ENCODE results near the gene DGKZ.

Gene DGKZ

DNA sequence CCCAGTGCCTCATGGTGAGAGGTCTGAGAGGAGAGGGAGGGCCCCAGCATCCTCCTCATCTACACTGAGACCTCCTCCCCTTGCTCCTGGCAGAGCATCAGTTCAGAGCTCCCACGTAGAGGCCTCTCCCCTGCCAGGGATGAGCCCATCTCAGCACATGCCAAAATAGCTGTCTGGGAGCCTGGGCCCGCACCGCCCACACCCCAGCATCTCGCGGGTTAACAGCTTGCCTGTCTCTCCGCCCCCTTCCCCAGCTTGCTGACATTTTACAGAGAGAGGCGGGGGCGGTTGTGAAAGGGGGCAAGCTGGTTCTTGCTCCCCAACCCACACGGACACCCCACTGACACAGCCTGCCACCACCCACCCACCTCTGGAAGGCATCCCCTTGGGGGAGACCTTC, 6.4 kb downstream of the DGKZ start:
- Histone ChIP-seq H3K9me3 (no peaks in the 10 kb centered on the region), H3K27ac (no peak overlapping the region), H3K4me3 (no peak overlapping the region), H3K27me3 (no peaks in the 10 kb centered on the region), H3K4me1 (peaks cover 0 to 35% (median 10%) of the 10 kb centered on the region in 4 donors), H3K36me3 (peaks cover 0 to 6% (median 0%) of the 10 kb centered on the region in 3 donors)
- no peak for DNase-seq
- TF ChIP-seq CTCF (IDR thresholded peaks at IDR 0.05), result no peak
- intact Hi-C loops (cut with DNase I; ENCODE audit: low total_unique reads), result no loop called here

DNA sequence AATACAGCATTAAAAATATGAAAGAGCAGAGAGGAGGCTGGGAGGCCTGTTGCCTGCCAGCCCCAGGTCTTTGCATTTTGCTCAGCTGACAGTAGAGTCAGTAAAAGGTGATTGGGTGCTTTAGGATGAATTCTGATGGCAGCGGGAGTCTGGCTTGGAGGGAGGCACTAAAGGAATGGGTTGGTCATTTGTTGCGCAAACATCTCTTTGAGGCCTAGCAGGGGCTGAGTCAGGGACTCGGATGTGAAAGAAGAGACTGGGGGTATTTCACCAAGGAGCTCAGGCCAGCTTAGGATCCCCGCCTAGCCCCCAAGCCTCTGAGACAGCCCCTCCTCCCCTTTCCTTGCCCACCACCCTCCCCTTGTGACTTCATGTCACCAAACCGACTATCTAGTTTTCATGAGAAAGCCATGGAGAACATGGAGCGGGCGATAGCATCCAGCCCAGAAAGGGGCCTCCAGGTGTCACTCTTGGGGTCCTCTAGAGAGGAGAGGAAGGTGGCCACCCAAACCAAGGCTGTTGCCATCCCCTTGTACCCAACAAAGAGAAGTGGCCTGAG, 9.7 kb downstream of the DGKZ start:
- Histone ChIP-seq H3K4me1 (peaks cover 5 to 25% (median 18%) of the 10 kb centered on the region in 4 donors), H3K36me3 (peaks cover 0 to 6% (median 0%) of the 10 kb centered on the region in 3 donors), H3K27ac (no peak overlapping the region), H3K4me3 (no peak overlapping the region), H3K27me3 (no peaks in the 10 kb centered on the region), H3K9me3 (no peaks in the 10 kb centered on the region)
- TF ChIP-seq CTCF (IDR thresholded peaks at IDR 0.05), result no peak
- no peak for DNase-seq
- intact Hi-C loops (cut with DNase I; ENCODE audit: low total_unique reads), result no loop called here

- peaks cover 0 to 6% (median 0%) of the 10 kb centered on the region in 3 donors for H3K36me3 ChIP-seq
- peaks cover 5 to 25% (median 21%) of the 10 kb centered on the region in 4 donors for H3K4me1 ChIP-seq
- TF ChIP-seq CTCF (IDR thresholded peaks at IDR 0.05), result no peak
- DNase-seq, result no peak
- H3K27me3 ChIP-seq, result no peaks in the 10 kb centered on the region
- H3K27ac ChIP-seq, result no peak overlapping the region
- no peak overlapping the region for H3K4me3 ChIP-seq
- H3K9me3 ChIP-seq, result no peaks in the 10 kb centered on the region
- intact Hi-C loops (cut with DNase I; ENCODE audit: low total_unique reads), result no loop called here
These were observed 10.2 kb downstream of the DGKZ start for GRCh38 chr11:46357483-46357936.

DNA sequence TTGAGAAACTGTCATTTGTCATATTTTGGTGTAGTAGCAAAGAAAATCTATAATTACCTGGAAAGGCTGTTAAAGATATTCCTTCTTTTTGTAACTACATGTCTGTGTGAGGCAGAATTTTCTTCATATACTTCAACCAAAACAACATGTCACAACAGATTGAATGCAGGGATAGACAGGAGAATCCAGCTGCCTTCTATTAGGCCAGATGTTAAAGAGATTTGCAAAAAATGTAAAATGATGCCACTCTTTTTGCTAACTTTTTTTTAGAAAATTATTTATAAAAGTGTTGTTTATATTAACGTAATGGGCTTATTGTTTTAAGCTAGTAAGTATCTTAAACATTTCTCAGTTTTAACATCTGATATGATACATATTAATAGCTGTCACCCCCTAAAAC, 12.7 kb downstream of the DGKZ start:
- Histone ChIP-seq H3K9me3 (no peaks in the 10 kb centered on the region), H3K4me1 (peaks cover 5 to 37% (median 31%) of the 10 kb centered on the region in 4 donors), H3K27ac (peak overlapping the region in 1 of 2 donors; percentile 81), H3K36me3 (peaks cover 0 to 6% (median 0%) of the 10 kb centered on the region in 3 donors), H3K4me3 (no peak overlapping the region), H3K27me3 (no peaks in the 10 kb centered on the region)
- no peak for DNase-seq
- no peak for TF ChIP-seq CTCF (IDR thresholded peaks at IDR 0.05)
- intact Hi-C loops (cut with DNase I; ENCODE audit: low total_unique reads), result no loop called here

DNA sequence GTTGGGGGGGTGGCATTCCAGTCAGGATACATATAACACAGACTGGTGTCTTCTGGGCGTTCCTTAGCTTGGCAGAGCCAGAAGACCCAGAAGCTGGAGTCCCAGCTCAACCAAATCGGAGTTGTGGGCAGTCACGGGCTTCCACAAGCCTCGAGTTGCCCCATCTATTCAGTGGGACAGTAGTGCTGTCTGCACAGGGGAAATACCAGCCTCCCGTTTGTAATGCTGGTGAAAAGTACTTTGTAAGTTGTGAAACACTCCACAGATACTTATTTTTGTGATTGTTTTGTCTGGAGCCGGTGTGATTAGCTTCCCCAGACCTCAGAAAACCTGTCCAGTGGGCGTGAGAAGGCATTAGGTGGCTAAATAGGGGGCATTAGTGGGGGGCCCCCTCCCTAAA, 13.6 kb downstream of the DGKZ start:
- H3K4me1 ChIP-seq, result peaks cover 5 to 37% (median 31%) of the 10 kb centered on the region in 4 donors
- peak overlapping the region; percentile 81 for H3K27ac ChIP-seq
- TF ChIP-seq CTCF (IDR thresholded peaks at IDR 0.05), result no peak
- peak overlapping the region; percentile 40 to 50 for H3K4me3 ChIP-seq
- H3K27me3 ChIP-seq, result no peaks in the 10 kb centered on the region
- intact Hi-C loops (cut with DNase I; ENCODE audit: low total_unique reads), result no loop called here
- no peak for DNase-seq
- H3K9me3 ChIP-seq, result no peaks in the 10 kb centered on the region
- H3K36me3 ChIP-seq, result peaks cover 0 to 6% (median 0%) of the 10 kb centered on the region in 3 donors
